HG02840 (cell line): ENCODE results near the gene MLPH.

Experiments used
- ATAC-seq: cut with Tn5 transposase; IDR thresholded peaks from one replicate; pipeline ENCODE4 v1.9.1; 2021; ENCODE audit warnings: mild to moderate bottlenecking, moderate library complexity, moderate number of reproducible peaks; ENCODE audit not compliant: unreplicated experiment, low FRiP score

MLPH gene

GRCh38 chr2:237486819-237487448, at the start of gene MLPH:
TSS of gene MLPH (plus strand) at chr2:237487251. CDS start at chr2:237493427, 6,176 bp downstream.
- ATAC-seq = no peak

- ATAC-seq = no peak
Observed at GRCh38 chr2:237437566-237437965, 49.5 kb upstream of the MLPH start.

- ATAC-seq = no peak
Observed at GRCh38 chr2:237438080-237438940, 48.7 kb upstream of the MLPH start.

GRCh38 chr2:237440819-237441281, 46.2 kb upstream of the MLPH start:
- no peak for ATAC-seq

- no peak for ATAC-seq
Observed at GRCh38 chr2:237441605-237442274, 45.3 kb upstream of the MLPH start.

DNA sequence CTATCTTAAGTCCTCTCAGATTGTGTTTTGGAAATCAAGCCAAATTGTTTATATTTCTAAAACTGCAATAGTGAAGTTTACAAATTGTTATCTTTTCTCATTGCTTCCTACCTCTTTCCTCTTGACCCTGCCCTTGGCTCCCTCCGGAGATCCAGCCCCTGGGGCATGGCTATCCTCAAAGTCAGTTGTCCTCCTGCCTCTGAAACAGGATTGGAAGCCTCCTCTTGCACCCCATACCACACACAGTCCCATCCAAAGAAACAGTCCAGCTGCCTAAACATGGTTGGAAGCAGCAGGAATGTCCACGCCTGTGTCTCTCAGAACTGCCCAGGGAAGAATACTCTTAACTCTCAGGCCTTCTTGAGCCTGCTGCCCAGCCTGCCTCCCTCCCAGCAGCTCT, 43.0 kb upstream of the MLPH start:
- ATAC-seq = no peak

DNA sequence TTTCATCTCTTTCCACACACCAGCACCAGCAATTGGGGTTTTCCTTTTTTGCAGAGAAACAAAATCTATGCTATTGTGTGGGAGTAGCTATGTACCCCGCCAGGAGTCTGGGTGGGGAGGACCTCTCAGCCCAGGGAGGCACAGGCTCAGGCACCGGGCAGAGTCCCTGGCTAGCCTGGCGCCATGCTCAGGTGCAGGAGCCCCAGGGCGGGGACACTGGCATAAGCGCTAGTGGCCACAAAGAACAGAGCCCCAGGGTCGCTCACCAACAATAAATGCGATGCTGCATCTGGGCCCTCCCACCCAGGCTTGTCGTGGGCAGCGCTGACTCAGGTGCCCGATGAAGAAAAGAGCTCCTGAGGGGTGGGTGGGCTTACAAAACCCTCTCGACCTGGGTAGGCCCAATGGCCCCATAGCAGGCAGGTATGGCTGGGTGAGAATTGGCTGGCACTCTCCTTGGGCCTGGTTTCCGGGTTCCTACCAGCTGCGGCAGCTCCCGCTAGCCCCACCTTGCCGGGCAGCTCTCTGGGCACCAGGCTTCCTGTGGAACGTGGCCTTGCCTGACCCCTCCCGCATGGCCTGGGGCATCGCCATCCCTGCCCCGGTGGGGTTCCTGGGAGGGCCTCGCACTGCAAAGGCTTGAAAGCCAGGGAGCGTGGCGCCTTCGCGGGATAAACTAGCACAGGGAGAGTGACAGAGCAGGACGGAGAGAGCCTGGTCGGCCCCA, 41.3 kb upstream of the MLPH start:
- ATAC-seq = no peak

GRCh38 chr2:237446338-237446665, 40.7 kb upstream of the MLPH start:
- ATAC-seq = no peak

- no peak for ATAC-seq
Observed at GRCh38 chr2:237447496-237447895, 39.6 kb upstream of the MLPH start.

- no peak for ATAC-seq
Observed at GRCh38 chr2:237448171-237448570, 38.9 kb upstream of the MLPH start.

DNA sequence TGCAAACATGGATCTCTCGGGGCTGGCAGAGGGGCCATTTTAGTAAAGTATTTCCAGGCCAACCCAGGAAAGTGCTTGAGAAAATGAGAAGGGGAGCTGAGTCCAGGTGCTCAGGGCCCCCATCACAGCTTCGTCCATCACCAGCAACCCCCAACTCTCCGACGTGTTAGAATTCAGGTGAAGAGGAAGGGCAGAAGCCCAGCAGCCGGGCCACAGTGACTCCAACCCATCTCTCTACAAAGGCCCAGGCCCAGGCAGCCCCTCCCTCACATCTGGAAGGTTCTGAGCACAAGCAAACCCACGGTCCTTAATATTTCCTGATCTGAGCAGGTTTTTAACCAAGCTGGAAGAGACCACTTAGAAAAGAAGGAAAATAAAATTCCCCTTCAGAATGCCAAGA, 38.4 kb upstream of the MLPH start:
- no peak for ATAC-seq

- ATAC-seq = no peak
Observed at GRCh38 chr2:237449193-237449881, 37.7 kb upstream of the MLPH start.

- ATAC-seq = no peak
Observed at GRCh38 chr2:237450108-237450507, 36.9 kb upstream of the MLPH start.

DNA sequence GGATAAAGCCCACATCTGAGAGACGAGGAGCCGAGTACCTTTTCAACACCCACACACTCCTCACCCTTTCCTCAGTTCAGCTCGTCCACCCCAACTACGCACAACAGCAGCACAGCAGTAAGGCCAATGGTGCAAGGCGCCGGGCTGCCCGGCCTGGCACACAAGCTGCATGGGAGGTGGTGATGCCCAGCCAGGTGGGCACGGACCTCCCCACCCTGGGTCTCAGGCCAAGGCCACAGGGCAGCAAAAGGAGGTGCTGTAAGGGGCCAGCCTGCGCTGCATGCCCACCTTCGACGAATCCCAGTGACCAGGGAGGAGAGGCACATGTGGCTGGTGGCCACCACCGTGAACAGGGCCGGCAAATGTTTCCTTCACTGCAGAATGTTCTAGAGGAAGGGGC, 36.5 kb upstream of the MLPH start:
- no peak for ATAC-seq

- ATAC-seq = no peak
Observed at GRCh38 chr2:237451643-237452469, 35.2 kb upstream of the MLPH start.

DNA sequence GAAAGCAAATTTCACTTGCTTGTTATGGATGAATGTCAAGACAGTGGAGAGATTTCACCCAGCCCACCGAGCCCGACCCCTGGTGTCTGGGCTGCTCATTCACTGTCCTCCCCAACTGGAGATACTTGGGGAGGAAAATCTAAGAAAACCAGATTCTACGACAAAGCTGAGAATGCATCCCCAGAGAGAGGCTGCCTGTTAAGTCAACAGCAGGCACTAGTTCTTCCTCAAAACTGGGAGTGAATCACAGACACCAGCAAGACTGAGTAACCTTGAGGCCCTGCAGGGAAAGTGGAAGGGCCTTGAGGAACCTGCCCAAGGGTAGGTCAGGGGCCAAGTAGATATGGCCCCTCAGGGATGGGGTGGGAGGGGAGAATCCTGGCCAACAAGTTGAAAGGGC, 34.2 kb upstream of the MLPH start:
- no peak for ATAC-seq

DNA sequence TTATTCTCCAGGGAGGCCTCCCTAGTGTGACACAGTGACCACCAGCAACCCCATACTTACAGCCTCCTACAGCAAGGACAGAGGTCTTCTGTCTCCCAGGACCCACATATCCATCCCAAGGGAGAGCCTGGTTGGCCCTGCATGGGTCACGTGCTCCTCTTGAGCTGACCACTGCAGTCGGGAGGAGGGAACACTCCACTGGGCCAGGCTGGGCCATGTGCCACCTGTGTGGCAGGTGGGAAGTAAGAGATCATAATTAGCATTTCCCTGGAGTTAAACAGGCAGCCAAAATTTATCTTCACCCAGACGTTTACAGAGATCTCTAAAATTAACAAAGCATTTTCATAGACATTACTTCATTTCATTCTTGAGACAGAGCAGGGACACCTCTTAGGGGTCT, 33.4 kb upstream of the MLPH start:
- ATAC-seq = no peak

DNA sequence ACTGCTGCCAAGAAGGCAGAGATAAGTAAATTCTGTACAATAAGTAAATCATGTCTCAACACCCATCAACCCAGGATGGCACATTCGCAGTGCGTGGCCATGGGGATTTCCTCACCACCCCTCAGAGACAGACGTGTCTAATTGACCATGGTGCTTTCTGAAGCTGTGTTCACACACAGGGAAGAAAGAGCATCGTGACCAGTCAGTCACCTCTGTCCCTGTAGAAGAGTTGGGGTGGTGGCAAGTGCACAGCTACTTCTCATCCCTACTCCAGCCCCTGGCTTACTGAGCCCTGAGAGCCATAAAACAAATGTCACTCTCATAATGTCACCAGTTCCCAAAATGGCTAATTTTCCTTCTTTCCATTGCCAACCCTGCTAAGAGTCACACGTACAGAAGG, 31.3 kb upstream of the MLPH start:
- ATAC-seq = no peak

- ATAC-seq = no peak
Observed at GRCh38 chr2:237456200-237456843, 30.7 kb upstream of the MLPH start.
